ENCODE measurements around the gene ANKLE1. TPM values are rescaled to one million over a fixed set of nuclear protein-coding genes. Genes with fewer than 3 reads are reported as not detected.

The ANKLE1 gene
- total RNA-seq, 1 experiment from 2014 or later: 9.1 TPM

GRCh38 chr19:17296976-17297375 is 15.3 kb downstream of the ANKLE1 start (continued):
- TF ChIP-seq PRDM15 (CRISPR knock-in tag; IDR thresholded peaks at IDR 0.05) (no peak), ZBTB43 (CRISPR knock-in tag; IDR thresholded peaks at IDR 0.05) (no peak), USF1 (CRISPR knock-in tag; IDR thresholded peaks at IDR 0.05) (no peak), IRF2 (CRISPR knock-in tag; IDR thresholded peaks at IDR 0.05; ENCODE audit: borderline replicate concordance, low read depth) (no peak), PRRX2 (CRISPR knock-in tag; IDR thresholded peaks at IDR 0.05) (no peak), ZNF532 (CRISPR knock-in tag; IDR thresholded peaks at IDR 0.05; ENCODE audit: borderline replicate concordance) (no peak), TCF7 (CRISPR knock-in tag; IDR thresholded peaks at IDR 0.05; ENCODE audit: low read depth) (no peak)

GRCh38 chr19:17300992-17301619 is 19.4 kb downstream of the ANKLE1 start:
- no peak for DNase-seq (ENCODE audit: low spot score)
- Mint-ChIP-seq H3K9me3 (peaks cover 5% of the 10 kb centered on the region), H3K4me3 (peak overlapping the region; percentile 35; the same call in 1 of the 2 replicates), H3K27me3 (ENCODE audit: low read depth) (no peaks in the 10 kb centered on the region), H3K4me1 (peaks cover 29% of the 10 kb centered on the region), H3K36me3 (peaks cover 27% of the 10 kb centered on the region), H3K27ac (no peak overlapping the region)
- ChIA-PET CTCF (no interaction called here), POLR2A (no interaction called here)
- no peak for ATAC-seq
- no peak for TF ChIP-seq SMAD3 (CRISPR knock-in tag; IDR thresholded peaks at IDR 0.05; ENCODE audit: borderline replicate concordance)
- no peak for TF ChIP-seq ZNF671 (CRISPR knock-in tag; IDR thresholded peaks at IDR 0.05)
- no peak for TF ChIP-seq ZNF232 (CRISPR knock-in tag; IDR thresholded peaks at IDR 0.05)

GRCh38 chr19:17302391-17303166 is 20.9 kb downstream of the ANKLE1 start:
- Mint-ChIP-seq H3K36me3 (peaks cover 16% of the 10 kb centered on the region), H3K27ac (no peak overlapping the region), H3K9me3 (peaks cover 5% of the 10 kb centered on the region), H3K4me3 (peak overlapping the region; percentile 68), H3K4me1 (peaks cover 31% of the 10 kb centered on the region), H3K27me3 (ENCODE audit: low read depth) (no peaks in the 10 kb centered on the region)
- POLR2A ChIA-PET: interaction anchor here (0.5 to 1.5 kb wide), 3 partner anchors 9 to 46 kb away, joined by 3 to 4 read pairs (median 3); no protein-coding TSS in a partner anchor
- ATAC-seq (no peak; the same call in 1 of the 2 replicates), DNase-seq (ENCODE audit: low spot score) (peak; percentile 40)
- TF ChIP-seq EMX1 (CRISPR knock-in tag; IDR thresholded peaks at IDR 0.05) (0 out of 2 replicates have a peak, but pooled peaks have one; percentile 14), AR (CRISPR knock-in tag; IDR thresholded peaks at IDR 0.05) (no peak), ATF3 (CRISPR knock-in tag; conservative IDR thresholded peaks at IDR 0.05) (no peak), ZNF219 (CRISPR knock-in tag; IDR thresholded peaks at IDR 0.05; ENCODE audit: borderline replicate concordance) (no peak), FOXP1 (CRISPR knock-in tag; IDR thresholded peaks at IDR 0.05; ENCODE audit: borderline replicate concordance) (0 out of 2 replicates have a peak, but pooled peaks have one; percentile 5)
- CTCF ChIA-PET: interaction anchor here (0.9 to 1.2 kb wide), 4 partner anchors 8 to 31 kb away, joined by 3 to 12 read pairs (median 3); no protein-coding TSS in a partner anchor

Data from WTC11 (cell line).